H1 (cell line): ENCODE data around the gene ZNF652. TPM values are rescaled to one million over a fixed set of nuclear protein-coding genes. Genes with fewer than 3 reads are reported as not detected.

Source experiments
- CTCF ChIA-PET: fragments of 300-600 bp; sonication (Branson Sonifier 250); formaldehyde crosslinking; loops from one replicate; lab custom pipeline; 2021; ENCODE audit not compliant: partially characterized antibody; lab: Charles Lee
- POLR2A ChIA-PET: fragments of 300-600 bp; sonication (Branson Sonifier 250); formaldehyde crosslinking; loops from one replicate; lab custom pipeline; 2021; ENCODE audit warnings: inconsistent platforms; ENCODE audit not compliant: partially characterized antibody; lab: Charles Lee
- DNase-seq, 2 experiments: peaks; one replicate each; pipeline versions ENCODE4 v3.0.0 to v3.0.0-alpha.2; 2010 to 2022; ENCODE audit warnings: low spot score in 2 of 2, low read depth in 1 of 2, mixed read lengths in 1 of 2
- FAIRE-seq: peaks from 2 replicates; lab custom pipeline; 2011; peaks lifted over from hg19 to GRCh38; lab: Jason Lieb, UNC
- H2AFZ ChIP-seq: 2 replicates; pipeline ENCODE4 v1.8.1; 2012; ENCODE audit warnings: low read length, inconsistent platforms
- H2AK5ac ChIP-seq: 2 replicates; pipeline ENCODE4 v1.6.1; 2013; ENCODE audit warnings: low read depth, low read length
- H2BK120ac ChIP-seq: replicated peaks from 2 replicates; pipeline ENCODE3; 2013; ENCODE audit warnings: low read depth, low read length, inconsistent platforms
- H2BK12ac ChIP-seq: 2 replicates; pipeline ENCODE4 v1.6.1; 2013; ENCODE audit warnings: low read depth, low read length
- H2BK15ac ChIP-seq: 2 replicates; pipeline ENCODE4 v1.6.1; 2013; ENCODE audit warnings: low read length
- H2BK20ac ChIP-seq: 2 replicates; pipeline ENCODE4 v1.6.1; 2013; ENCODE audit warnings: low read length
- H2BK5ac ChIP-seq: 2 replicates; pipeline ENCODE4 v1.6.1; 2013; ENCODE audit warnings: low read depth, low read length
- H3K14ac ChIP-seq: 2 replicates; pipeline ENCODE4 v1.6.1; 2013; ENCODE audit warnings: inconsistent platforms; ENCODE audit not compliant: insufficient read length
- H3K18ac ChIP-seq: 2 replicates; pipeline ENCODE4 v1.6.1; 2013; ENCODE audit warnings: low read length; ENCODE audit errors: extremely low read depth
- H3K23ac ChIP-seq: 2 replicates; pipeline ENCODE4 v1.6.1; 2013; ENCODE audit warnings: inconsistent platforms; ENCODE audit not compliant: insufficient read length
- H3K23me2 ChIP-seq: 2 replicates; pipeline ENCODE4 v1.6.1; 2013; ENCODE audit warnings: low read depth, low read length
- H3K27ac ChIP-seq: 2 replicates; pipeline ENCODE4 v1.6.1; 2011; ENCODE audit warnings: low read depth, low read length, inconsistent platforms
- H3K27me3 ChIP-seq, 4 experiments: replicated peaks in 1 of 4; 1 replicate in 1 of 4; 2 replicates in 3 of 4; pipeline versions ENCODE4 v1.6.1 to v1.8.1; 2011 to 2013; ENCODE audit warnings: low read length in 3 of 4, mild to moderate bottlenecking in 3 of 4, inconsistent platforms in 2 of 4, mixed read lengths in 2 of 4, moderate library complexity in 1 of 4; ENCODE audit not compliant: control insufficient read depth in 3 of 4, insufficient read depth in 3 of 4; ENCODE audit errors: extremely low read depth in 1 of 4
- H3K36me3 ChIP-seq, 4 experiments: 2 replicates each; pipeline versions ENCODE4 v1.6.1 to v1.8.1; 2011 to 2013; ENCODE audit warnings: mild to moderate bottlenecking in 4 of 4, low read length in 3 of 4, moderate library complexity in 2 of 4, control low read depth in 1 of 4, inconsistent platforms in 1 of 4; ENCODE audit not compliant: insufficient read depth in 4 of 4, control insufficient read depth in 2 of 4
- H3K4ac ChIP-seq: replicated peaks from 2 replicates; pipeline ENCODE3; 2013; ENCODE audit warnings: low read length, low read depth, mixed read lengths, inconsistent platforms; ENCODE audit not compliant: insufficient read length
- H3K4me1 ChIP-seq, 4 experiments: replicated peaks in 1 of 4; 1 replicate in 1 of 4; 2 replicates in 3 of 4; pipeline versions ENCODE4 v1.6.1 to v1.8.1; 2011 to 2013; ENCODE audit warnings: low read length in 3 of 4, inconsistent platforms in 2 of 4, mixed read lengths in 1 of 4; ENCODE audit not compliant: insufficient read depth in 4 of 4, control insufficient read depth in 3 of 4
- H3K4me2 ChIP-seq, 2 experiments: 2 replicates each; pipeline versions ENCODE4 v1.6.1 to v1.8.1; 2011 to 2013; ENCODE audit warnings: low read depth in 2 of 2, low read length in 2 of 2, control low read depth in 1 of 2, inconsistent platforms in 1 of 2, mild to moderate bottlenecking in 1 of 2; ENCODE audit not compliant: insufficient read depth in 1 of 2
- H3K4me3 ChIP-seq, 4 experiments: fragments of 200-600, 300-600 bp in 1 of 4; sonication (generic), shearing (Covaris generic), sonication (Bioruptor Twin) in 1 of 4; 2 replicates each; pipeline versions ENCODE4 v1.5.1 to v1.8.1; 2011 to 2016; ENCODE audit warnings: low read length in 4 of 4, low read depth in 3 of 4, control low read depth in 2 of 4, inconsistent platforms in 2 of 4, mild to moderate bottlenecking in 2 of 4, mixed read lengths in 1 of 4, moderate library complexity in 1 of 4; ENCODE audit not compliant: insufficient read depth in 2 of 4; ENCODE audit errors: extremely low read depth in 1 of 4
- H3K56ac ChIP-seq: replicated peaks from 2 replicates; pipeline ENCODE3; 2013; ENCODE audit warnings: low read depth, mild to moderate bottlenecking, mixed read lengths, low read length, inconsistent platforms; ENCODE audit not compliant: insufficient read length
- H3K79me1 ChIP-seq: 2 replicates; pipeline ENCODE4 v1.6.1; 2013; ENCODE audit warnings: low read depth, low read length, control low read depth
- H3K79me2 ChIP-seq, 2 experiments: 2 replicates each; pipeline versions ENCODE4 v1.6.1 to v1.8.1; 2012 to 2013; ENCODE audit warnings: low read length in 2 of 2, mild to moderate bottlenecking in 2 of 2, inconsistent platforms in 1 of 2; ENCODE audit not compliant: insufficient read depth in 2 of 2, control insufficient read depth in 1 of 2
- H3K9ac ChIP-seq, 4 experiments: replicated peaks in 1 of 4; 1 replicate in 1 of 4; 2 replicates in 3 of 4; pipeline versions ENCODE4 v1.6.1 to v1.8.1; 2011 to 2013; ENCODE audit warnings: low read depth in 3 of 4, low read length in 3 of 4, control low read depth in 2 of 4, mild to moderate bottlenecking in 2 of 4, moderate library complexity in 2 of 4, inconsistent platforms in 1 of 4; ENCODE audit errors: extremely low read depth in 1 of 4
- H3K9me3 ChIP-seq, 2 experiments: 2 replicates each; pipeline versions ENCODE4 v1.6.1 to v1.8.1; 2012 to 2013; ENCODE audit warnings: mild to moderate bottlenecking in 2 of 2, moderate library complexity in 2 of 2, control low read depth in 1 of 2, inconsistent platforms in 1 of 2, low read depth in 1 of 2, low read length in 1 of 2, mixed read lengths in 1 of 2; ENCODE audit not compliant: insufficient read depth in 2 of 2
- H4K20me1 ChIP-seq, 2 experiments: replicated peaks in 1 of 2; 2 replicates each; pipeline versions ENCODE3 to v1.8.1; 2011 to 2013; ENCODE audit warnings: inconsistent platforms in 2 of 2, low read length in 2 of 2, mild to moderate bottlenecking in 1 of 2; ENCODE audit not compliant: insufficient read depth in 2 of 2, control insufficient read depth in 1 of 2
- H4K5ac ChIP-seq: 2 replicates; pipeline ENCODE4 v1.6.1; 2013; ENCODE audit warnings: low read length, low read depth, mixed read lengths, inconsistent platforms; ENCODE audit not compliant: insufficient read length
- H4K8ac ChIP-seq: 2 replicates; pipeline ENCODE4 v1.8.0; 2013; ENCODE audit warnings: mild to moderate bottlenecking, moderate library complexity, low read length, inconsistent platforms; ENCODE audit not compliant: insufficient read depth; ENCODE audit errors: extremely low read depth
- H4K91ac ChIP-seq: replicated peaks from 2 replicates; pipeline ENCODE3; 2013; ENCODE audit warnings: low read length, mixed read lengths, inconsistent platforms; ENCODE audit not compliant: insufficient read length
- EP300 ChIP-seq, 2 experiments: IDR thresholded peaks; 1 replicate in 1 of 2; 2 replicates in 1 of 2; pipeline ENCODE4 v1.6.1; 2011 to 2012; ENCODE audit warnings: low read depth in 2 of 2, low read length in 2 of 2, mild to moderate bottlenecking in 2 of 2, borderline replicate concordance in 1 of 2, inconsistent platforms in 1 of 2, moderate library complexity in 1 of 2
- FOSL1 ChIP-seq: IDR thresholded peaks from 2 replicates; pipeline ENCODE4 v1.6.1; 2011; ENCODE audit warnings: mild to moderate bottlenecking, low read depth, low read length, moderate library complexity; ENCODE audit not compliant: insufficient read depth
- GTF2F1 ChIP-seq: IDR thresholded peaks from 2 replicates; pipeline ENCODE4 v1.6.1; 2012; ENCODE audit warnings: low read depth, low read length, improper control_type of control experiment, borderline replicate concordance
- HDAC2 ChIP-seq, 2 experiments: fragments of 300-600 bp in 1 of 2; sonication (generic) in 1 of 2; IDR thresholded peaks; 2 replicates each; pipeline ENCODE4 v1.6.1; 2011 to 2012; ENCODE audit warnings: low read depth in 2 of 2, low read length in 2 of 2, mild to moderate bottlenecking in 2 of 2, moderate library complexity in 2 of 2, borderline replicate concordance in 1 of 2, inconsistent platforms in 1 of 2
- KDM1A ChIP-seq: fragments of 200-600, 300-600 bp; sonication (generic); IDR thresholded peaks from 2 replicates; pipeline ENCODE4 v1.7.1; 2016; ENCODE audit warnings: mild to moderate bottlenecking, low read length, borderline replicate concordance
- MAFK ChIP-seq: IDR thresholded peaks from 2 replicates; pipeline ENCODE4 v1.6.1; 2012; ENCODE audit warnings: low read depth, mild to moderate bottlenecking, improper control_type of control experiment, low read length
- RFX5 ChIP-seq: IDR thresholded peaks from 2 replicates; pipeline ENCODE4 v1.6.1; 2011; ENCODE audit warnings: low read depth, low read length, improper control_type of control experiment, borderline replicate concordance
- RNF2 ChIP-seq: fragments of 200-900, 300-1000 bp; sonication (generic); IDR thresholded peaks from 2 replicates; pipeline ENCODE4 v1.7.1; 2016; ENCODE audit warnings: borderline replicate concordance, low read depth, mild to moderate bottlenecking, antibody characterized with exemption, low read length; ENCODE audit not compliant: poor library complexity, severe bottlenecking; ENCODE audit errors: missing control alignments
- SP2 ChIP-seq: IDR thresholded peaks from 2 replicates; pipeline ENCODE4 v1.6.1; 2012; ENCODE audit warnings: mild to moderate bottlenecking, low read length, inconsistent platforms
- TCF12 ChIP-seq: IDR thresholded peaks from 2 replicates; pipeline ENCODE4 v1.6.1; 2011; ENCODE audit warnings: low read depth, mild to moderate bottlenecking, low read length
- TEAD4 ChIP-seq: IDR thresholded peaks from 2 replicates; pipeline ENCODE4 v1.6.1; 2012; ENCODE audit warnings: low read depth, low read length, inconsistent platforms, mixed read lengths
- YY1 ChIP-seq: IDR thresholded peaks from 2 replicates; pipeline ENCODE4 v1.6.1; 2011; ENCODE audit warnings: low read depth, mild to moderate bottlenecking, low read length
- ZNF274 ChIP-seq: IDR thresholded peaks from 2 replicates; pipeline ENCODE4 v1.7.0; 2012; ENCODE audit warnings: low read length, borderline replicate concordance; ENCODE audit errors: extremely low read depth
- WGBS, 2 experiments: shearing (Covaris generic) in 1 of 2; methylation state at CpG; one replicate each; pipeline versions ENCODE4 v1.1.6 to v1.1.7; 2013 to 2015; ENCODE audit warnings: low lambda C conversion rate in 2 of 2, mixed read lengths in 2 of 2, inconsistent platforms in 1 of 2, low coverage in 1 of 2, missing lambda C conversion rate in 1 of 2; ENCODE audit not compliant: insufficient replicate concordance in 2 of 2, insufficient coverage in 1 of 2, insufficient read length in 1 of 2; ENCODE audit errors: extremely low coverage in 1 of 2, missing lambda C conversion rate in 1 of 2; 5-methylcytosine and 5-hydroxymethylcytosine counted together
- polyA plus RNA-seq, 7 experiments: library from polyadenylated mRNA; depleted of rRNA in 3 of 7; stranded (reverse) in 5 of 7; unstranded in 2 of 7; fragments of >200 nt in 5 of 7; fragments of 200-250 nt in 2 of 7; gene quantifications; 1 replicate in 5 of 7; 2 replicates in 1 of 7; 4 replicates in 1 of 7; pipeline versions ENCODE4 v1.2.1 to v1.2.3, GENCODE V29; 2011 to 2013; ENCODE audit warnings: missing spikeins in 2 of 7, mixed read lengths in 2 of 7
- total RNA-seq: library from RNA; stranded (reverse); fragmentation: NEBNext Ultra II Directional; extraction: Animal tissue kit (Norgen Biotek cat#: 25700); gene quantifications from 2 replicates; pipeline ENCODE4 v1.2.1, GENCODE V29; 2021

Gene ZNF652
- total and polyA plus RNA-seq, 2 of the 8 experiments (the other 6 are each of a cell fraction or from before 2014, with no cell fraction given), result 13.5 to 39.6 TPM

GRCh38 chr17:49247944-49248343 is 114.1 kb downstream of the ZNF652 start:
- Histone ChIP-seq H2BK5ac (no peak overlapping the region), H2AK5ac (no peak overlapping the region), H3K9me3 (no peaks in the 10 kb centered on the region), H4K5ac (no peak overlapping the region), H4K8ac (no peak overlapping the region), H2BK15ac (no peak overlapping the region), H4K20me1 (no peaks in the 10 kb centered on the region), H2BK12ac (no peak overlapping the region), H2BK120ac (no peak overlapping the region), H3K79me1 (no peaks in the 10 kb centered on the region), H2BK20ac (no peak overlapping the region), H3K4ac (no peak overlapping the region), H3K56ac (no peak overlapping the region), H2AFZ (no peak overlapping the region), H3K23me2 (no peaks in the 10 kb centered on the region), H3K4me2 (no peak overlapping the region), H3K4me3 (no peak overlapping the region), H3K23ac (no peak overlapping the region), H3K36me3 (no peaks in the 10 kb centered on the region), H3K27me3 (no peaks in the 10 kb centered on the region), H3K4me1 (no peaks in the 10 kb centered on the region; a peak in 1 of 7 replicates), H3K14ac (no peak overlapping the region), H4K91ac (no peak overlapping the region), H3K79me2 (no peaks in the 10 kb centered on the region), H3K9ac (no peak overlapping the region), H3K18ac (no peak overlapping the region), H3K27ac (no peak overlapping the region)
- CTCF ChIA-PET, result interaction anchor here (0.9 to 1.7 kb wide), 3 partner anchors 9 to 46 kb away, joined by 3 to 5 read pairs (median 3); no protein-coding TSS in a partner anchor
- POLR2A ChIA-PET, result interaction anchor here (1.2 to 1.6 kb wide), 2 partner anchors 11 to 65 kb away, joined by 3 to 4 read pairs; no protein-coding TSS in a partner anchor
- FAIRE-seq (no peak), DNase-seq (no peak)
- WGBS, 2 experiments, result 84% methylated on average over 7 of the region's 7 CpGs; no CpG with 5 or more reads in 1 of the 2 experiments
- TF ChIP-seq TEAD4 (no peak), TCF12 (no peak), KDM1A (no peak), EP300 (IDR thresholded peaks at IDR 0.05; ENCODE audit: borderline replicate concordance in 1 of 2, low read depth in 2 of 2, low read length in 2 of 2) (no peak), FOSL1 (no peak), ZNF274 (no peak), MAFK (no peak), GTF2F1 (no peak), SP2 (no peak), HDAC2 (IDR thresholded peaks at IDR 0.05; ENCODE audit: borderline replicate concordance in 1 of 2, low read depth in 2 of 2, low read length in 2 of 2) (no peak), RNF2 (no peak), RFX5 (no peak), YY1 (no peak)
